HG03439 (cell line): ENCODE data around the gene HLA-DPA1.

Experiments
- ATAC-seq: cut with Tn5 transposase; IDR thresholded peaks from one replicate; pipeline ENCODE4 v1.9.1; 2021; ENCODE audit warnings: mild to moderate bottlenecking, moderate library complexity; ENCODE audit not compliant: unreplicated experiment

The HLA-DPA1 gene

GRCh38 chr6:33018418-33018817 lies 55.0 kb downstream of the HLA-DPA1 start:
- no peak for ATAC-seq

- ATAC-seq = no peak
Measured at GRCh38 chr6:33017694-33018353, 55.6 kb downstream of the HLA-DPA1 start.

- ATAC-seq = no peak
Measured at GRCh38 chr6:33017018-33017417, 56.4 kb downstream of the HLA-DPA1 start.

GRCh38 chr6:33015798-33016197 lies 57.7 kb downstream of the HLA-DPA1 start:
- ATAC-seq = no peak

GRCh38 chr6:33014841-33015634 lies 58.4 kb downstream of the HLA-DPA1 start:
- no peak for ATAC-seq
